Umbilical cord (tissue), 2 donors: ENCODE measurements around the gene CCDC71. TPM values are rescaled to one million over a fixed set of nuclear protein-coding genes. Genes with fewer than 3 reads are reported as not detected.
A peak's percentile ranks its signal among the peaks of the same experiment; 100 is the strongest.

Source experiments
- DNase-seq: peaks from one replicate; pipeline ENCODE4 v3.0.0-alpha.2; 2015; ENCODE audit warnings: low spot score
- total RNA-seq: library from RNA; depleted of rRNA; stranded (reverse); fragments of >200 nt; gene quantifications from one replicate; pipeline ENCODE4 v1.2.3, GENCODE V29; 2014; ENCODE audit warnings: low replicate concordance; ENCODE audit not compliant: insufficient read depth

Gene CCDC71
- total RNA-seq, result 7.0 TPM

- peak; percentile 76 for DNase-seq
Measured at GRCh38 chr3:49165771-49166751, at the start of gene CCDC71. TSS of gene CCDC71 (minus strand) at chr3:49166331. CDS start at chr3:49164208, 2,123 bp downstream.

GRCh38 chr3:49213998-49214397, 47.9 kb upstream of the CCDC71 start:
- DNase-seq, result no peak

- DNase-seq, result no peak
Measured at GRCh38 chr3:49213541-49213943, 47.4 kb upstream of the CCDC71 start.

- DNase-seq, result no peak
Measured at GRCh38 chr3:49199900-49200281, 33.8 kb upstream of the CCDC71 start.

GRCh38 chr3:49199239-49199899, 33.2 kb upstream of the CCDC71 start:
- peak; percentile 90 for DNase-seq

GRCh38 chr3:49198611-49199230, 32.6 kb upstream of the CCDC71 start:
- DNase-seq, result no peak

GRCh38 chr3:49198161-49198560, 32.0 kb upstream of the CCDC71 start:
- DNase-seq, result no peak

- no peak for DNase-seq
Measured at GRCh38 chr3:49191741-49192140, 25.6 kb upstream of the CCDC71 start.

GRCh38 chr3:49183873-49184272, 17.7 kb upstream of the CCDC71 start:
- no peak for DNase-seq

- no peak for DNase-seq
Measured at GRCh38 chr3:49182682-49183081, 16.6 kb upstream of the CCDC71 start.

GRCh38 chr3:49181351-49181750, 15.2 kb upstream of the CCDC71 start:
- no peak for DNase-seq

- DNase-seq, result no peak
Measured at GRCh38 chr3:49180116-49180515, 14.0 kb upstream of the CCDC71 start.

GRCh38 chr3:49177073-49177472, 10.9 kb upstream of the CCDC71 start:
- no peak for DNase-seq

- no peak for DNase-seq
Measured at GRCh38 chr3:49175530-49175929, 9.4 kb upstream of the CCDC71 start.

- DNase-seq, result no peak
Measured at GRCh38 chr3:49174397-49174985, 8.4 kb upstream of the CCDC71 start.

GRCh38 chr3:49173792-49174170, 7.7 kb upstream of the CCDC71 start:
- peak; percentile 58 for DNase-seq

GRCh38 chr3:49173116-49173791, 7.1 kb upstream of the CCDC71 start:
- DNase-seq, result peak; percentile 84

GRCh38 chr3:49172551-49173041, 6.5 kb upstream of the CCDC71 start:
- no peak for DNase-seq

GRCh38 chr3:49171775-49172500, 5.8 kb upstream of the CCDC71 start:
- DNase-seq, result no peak

GRCh38 chr3:49171119-49171774, 5.1 kb upstream of the CCDC71 start, which contains the start of gene KLHDC8B:
TSS of gene KLHDC8B (plus strand) at chr3:49171598. CDS start at chr3:49172770, 1,172 bp downstream.
- DNase-seq, result peak; percentile 97
